GM18526 (cell line): ENCODE results near the gene SLC16A9.

Source experiments
- POLR2A ChIP-seq: IDR thresholded peaks from 3 replicates; pipeline ENCODE4 v1.6.1; 2011; ENCODE audit not compliant: insufficient read length; ENCODE audit errors: extremely low read depth

Gene SLC16A9

DNA sequence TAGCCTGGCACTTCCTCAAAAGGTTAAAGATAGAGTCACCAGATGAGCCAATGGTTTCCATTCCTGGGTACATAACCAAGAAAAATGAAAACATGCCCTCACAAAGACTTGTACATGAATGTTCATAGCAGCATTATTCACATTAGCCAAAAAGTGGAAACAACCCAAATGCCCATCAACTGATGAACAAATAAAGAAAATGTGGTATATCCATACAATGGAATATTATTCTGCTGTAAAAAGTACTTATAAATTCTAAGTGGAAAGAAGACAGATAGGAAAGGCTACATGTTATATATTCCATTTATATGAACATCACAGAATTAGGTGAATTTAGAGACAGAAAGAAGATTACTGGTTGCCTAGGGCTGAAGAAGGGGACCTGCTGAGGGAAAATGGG is 10.7 kb upstream of the SLC16A9 start:
- TF ChIP-seq POLR2A, result no peak

DNA sequence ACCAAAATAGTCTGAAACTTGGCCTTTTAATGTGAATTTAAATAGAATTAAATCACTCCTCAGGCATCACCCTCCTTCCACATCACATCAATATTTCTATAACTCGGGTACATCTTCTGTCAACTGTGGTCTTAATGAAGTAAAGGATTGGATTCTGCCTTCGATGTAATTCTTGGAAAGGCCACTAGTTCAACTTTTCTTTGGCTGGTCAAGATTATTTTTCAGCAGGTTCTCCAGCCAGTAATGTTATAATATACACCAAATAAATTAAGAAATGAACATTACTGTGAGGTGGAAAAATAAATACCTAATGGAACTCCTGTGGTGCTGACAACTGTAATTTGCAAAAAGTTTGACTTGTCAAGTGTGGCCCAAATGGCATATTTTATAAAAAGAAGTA is 9.7 kb upstream of the SLC16A9 start:
- TF ChIP-seq POLR2A, result no peak

- TF ChIP-seq POLR2A, result no peak
Measured at GRCh38 chr10:59718257-59718656, 8.6 kb upstream of the SLC16A9 start.

GRCh38 chr10:59713196-59713821 is 3.7 kb upstream of the SLC16A9 start:
- no peak for TF ChIP-seq POLR2A

DNA sequence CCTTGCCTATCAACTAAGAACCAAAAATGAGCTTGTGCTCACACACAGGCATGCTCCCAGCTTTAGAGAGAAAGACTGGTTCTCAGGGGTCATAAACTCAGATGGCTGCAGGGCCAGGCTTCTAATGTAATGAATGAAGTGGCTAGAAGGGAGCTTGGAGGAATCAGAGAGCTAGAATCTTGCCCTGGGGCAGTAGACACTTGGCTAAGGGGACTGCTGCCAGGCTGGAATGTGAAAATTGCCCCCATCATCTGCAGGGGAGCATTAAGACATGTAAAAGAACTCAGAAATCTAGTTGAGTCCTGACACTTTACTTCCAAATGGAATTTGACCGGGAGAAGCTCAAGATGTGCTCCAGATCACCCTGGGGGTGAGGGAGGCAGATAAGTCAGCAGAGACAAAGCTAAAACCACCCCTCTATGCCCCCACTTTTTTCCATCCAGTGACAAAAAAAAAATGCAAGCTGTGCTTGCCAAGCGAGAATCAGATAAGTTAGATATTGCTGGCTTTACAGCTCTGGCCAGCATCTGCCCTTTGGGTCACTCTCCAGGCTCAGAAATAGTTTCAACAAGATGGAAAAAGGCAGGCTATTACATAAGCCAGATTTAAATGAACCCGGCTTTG is 2.3 kb upstream of the SLC16A9 start:
- no peak for TF ChIP-seq POLR2A

GRCh38 chr10:59708816-59709394 is 745 bp downstream of the SLC16A9 start:
- TF ChIP-seq POLR2A, result no peak

DNA sequence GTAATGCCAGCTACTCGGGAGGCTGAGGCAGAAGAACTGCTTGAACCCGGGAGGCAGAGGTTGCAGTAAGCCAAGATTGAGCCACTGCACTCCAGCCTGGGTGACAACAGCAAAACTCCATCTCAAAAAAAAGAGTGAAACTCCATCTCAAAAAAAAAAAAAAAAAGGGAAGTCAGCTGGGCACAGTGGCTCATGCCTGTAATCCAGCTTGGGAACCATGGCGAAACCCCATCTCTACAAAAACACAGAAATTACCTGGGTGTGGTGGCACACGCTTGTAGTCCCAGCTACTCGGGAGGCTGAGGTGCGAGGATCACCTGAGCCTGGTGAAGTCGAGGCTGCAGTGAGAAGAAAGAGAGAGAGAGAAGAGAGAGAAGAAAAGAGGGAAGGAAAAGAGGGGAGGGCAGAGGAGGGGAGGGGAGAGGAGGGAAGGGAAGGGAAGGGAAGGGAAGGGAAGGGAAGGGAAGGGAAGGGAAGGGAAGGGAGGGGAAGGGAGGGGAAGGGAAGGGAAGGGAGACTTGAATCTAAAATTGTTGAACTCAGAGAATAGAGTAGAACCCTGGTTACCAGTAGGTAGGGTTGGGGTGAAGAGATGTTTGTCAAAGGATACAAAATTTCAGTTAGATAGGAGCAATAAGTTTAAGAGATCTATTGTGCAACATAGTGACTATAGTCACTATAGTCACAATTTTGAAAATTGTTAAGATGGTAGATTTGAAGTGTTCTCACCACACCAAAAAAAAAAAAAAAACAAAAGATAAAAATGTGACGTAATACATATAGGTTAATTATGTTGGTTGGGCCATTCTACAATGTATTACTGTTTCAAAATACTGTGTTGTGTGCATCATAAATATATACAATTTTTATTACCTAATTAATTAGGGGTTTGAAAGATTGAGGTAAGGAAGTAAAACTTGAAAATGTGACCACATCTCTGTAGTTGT is 2.5 kb downstream of the SLC16A9 start:
- TF ChIP-seq POLR2A, result no peak

DNA sequence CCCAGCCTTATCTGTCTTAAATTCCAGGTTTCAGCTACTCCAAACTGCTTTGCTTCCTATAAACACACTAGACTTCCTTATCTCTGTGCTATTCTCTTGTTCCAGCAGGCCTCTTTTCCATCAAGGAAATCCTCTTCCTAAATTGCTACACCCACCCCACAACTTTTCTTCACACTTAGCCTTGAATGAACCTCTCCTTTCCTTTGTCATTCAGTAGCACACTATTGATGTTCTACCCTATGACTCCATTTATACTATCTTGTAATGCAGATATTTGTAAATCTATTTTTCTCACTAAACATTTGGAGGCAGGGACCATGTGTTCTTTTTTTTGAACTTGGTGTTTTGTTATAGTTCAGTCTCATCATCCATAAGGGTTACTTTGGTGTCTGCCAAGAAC is 3.7 kb downstream of the SLC16A9 start:
- no peak for TF ChIP-seq POLR2A

DNA sequence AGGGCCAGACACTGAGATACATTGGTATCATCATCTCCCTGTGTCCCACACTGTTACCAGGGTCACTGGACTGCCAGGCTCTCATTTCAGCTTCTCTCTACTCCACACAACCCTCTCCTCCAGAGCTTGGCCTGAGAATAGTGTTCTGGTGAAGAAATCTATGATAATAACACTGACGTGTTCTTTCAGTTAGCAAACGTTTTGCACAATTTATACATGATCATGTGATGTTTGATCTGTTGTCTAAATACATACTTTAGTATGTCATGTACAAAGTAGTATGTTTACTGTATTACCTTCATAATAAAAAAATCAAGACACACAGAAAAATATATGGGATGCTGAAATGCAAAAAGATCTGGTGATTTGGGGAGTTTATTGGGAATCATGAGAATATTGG is 5.0 kb downstream of the SLC16A9 start:
- TF ChIP-seq POLR2A, result no peak

DNA sequence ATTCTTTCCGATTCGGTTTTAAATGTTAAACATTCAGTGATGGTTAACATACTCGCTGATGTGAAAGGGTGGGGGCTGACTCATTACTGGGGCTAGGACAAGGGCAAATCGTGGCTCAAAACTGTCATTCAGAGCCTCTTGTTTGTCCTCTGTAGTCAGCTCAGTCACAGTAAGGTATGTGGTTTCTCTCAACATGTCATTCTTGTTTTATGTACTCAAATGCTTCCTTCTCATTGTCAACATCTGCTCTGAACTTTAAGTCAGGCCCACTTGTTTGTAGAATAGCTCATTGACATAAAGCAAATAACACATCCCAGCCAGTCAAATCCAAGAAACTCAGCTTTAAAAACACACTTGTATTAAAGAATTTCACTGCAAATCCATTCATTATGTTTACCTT is 7.3 kb downstream of the SLC16A9 start:
- no peak for TF ChIP-seq POLR2A

- TF ChIP-seq POLR2A, result no peak
Measured at GRCh38 chr10:59700709-59701108, 8.9 kb downstream of the SLC16A9 start.

DNA sequence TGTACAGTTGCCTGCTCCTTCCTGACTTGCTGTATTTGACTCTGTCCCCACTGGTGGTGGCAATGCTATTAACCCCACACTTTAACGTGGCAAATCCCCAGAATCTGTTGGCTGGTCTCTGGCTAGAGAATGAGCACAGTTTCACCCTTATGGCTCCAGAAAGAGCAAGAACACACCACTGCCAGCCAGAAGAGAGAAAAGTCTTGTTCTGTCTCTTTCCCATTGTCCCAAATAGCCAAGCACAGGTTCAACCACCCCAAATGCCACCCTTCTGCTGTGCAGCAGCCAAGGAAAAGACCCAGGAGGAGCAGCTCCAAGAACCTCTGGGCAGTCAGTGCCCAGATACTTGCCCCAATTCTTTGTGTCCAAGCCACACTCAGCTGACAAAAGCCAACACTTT is 11.3 kb downstream of the SLC16A9 start:
- no peak for TF ChIP-seq POLR2A

DNA sequence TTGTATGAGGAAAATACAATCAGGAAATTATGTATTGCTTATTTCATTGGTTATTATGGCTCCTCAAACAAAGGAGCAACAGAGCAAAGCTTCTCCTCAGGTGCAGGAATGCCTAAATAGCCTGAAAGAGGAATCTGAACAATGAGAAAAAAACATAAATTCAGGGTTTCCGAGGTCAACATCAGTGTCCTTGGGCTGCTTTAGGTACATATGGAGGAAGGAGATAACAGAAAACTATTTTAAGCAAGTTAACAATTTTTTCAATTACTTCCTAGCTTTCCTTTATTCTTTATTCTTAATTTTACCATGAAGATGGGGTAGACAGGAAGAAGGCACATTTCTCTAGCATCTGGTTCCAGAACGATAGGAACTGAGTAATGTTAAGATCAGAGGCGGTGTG is 14.0 kb downstream of the SLC16A9 start:
- no peak for TF ChIP-seq POLR2A

- no peak for TF ChIP-seq POLR2A
Measured at GRCh38 chr10:59694936-59695335, 14.7 kb downstream of the SLC16A9 start.

DNA sequence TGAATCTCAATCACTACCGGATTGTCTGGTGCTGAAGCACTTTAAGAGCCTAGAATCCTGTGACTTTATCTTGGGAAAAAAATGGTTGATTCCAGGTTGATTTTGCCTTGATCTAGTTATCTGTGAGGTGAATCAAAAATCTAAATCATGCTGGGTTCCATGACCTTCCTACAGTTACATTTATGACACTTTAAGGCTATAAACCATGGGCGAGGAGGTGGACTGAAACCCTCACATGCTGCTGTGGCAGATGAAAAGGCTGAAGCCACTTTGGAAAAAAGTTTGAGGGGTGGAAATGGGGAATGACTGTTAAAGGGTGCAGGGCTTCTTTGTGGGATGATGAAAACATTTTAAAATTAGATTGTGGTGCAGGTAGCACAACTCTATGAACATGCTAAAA is 17.5 kb downstream of the SLC16A9 start:
- no peak for TF ChIP-seq POLR2A

- no peak for TF ChIP-seq POLR2A
Measured at GRCh38 chr10:59688921-59689351, 20.7 kb downstream of the SLC16A9 start.
